ACC112 (cell line): ENCODE results near the gene NXN.
"Not testable (repeated sequence)": the region's sequence is repeated elsewhere in the genome, so short reads cannot be mapped to it uniquely, and the experiment has no call there.

Experiments
- H2AFZ ChIP-seq: fragments of 200-600 bp; sonication (generic); one replicate; pipeline ENCODE4 v1.6.0; 2017; ENCODE audit warnings: antibody characterized with exemption, low read length; ENCODE audit not compliant: unreplicated experiment
- H3K27ac ChIP-seq: fragments of 200-600 bp; sonication (generic); 2 replicates; pipeline ENCODE4 v1.5.1; 2014; ENCODE audit warnings: low read depth, mild to moderate bottlenecking, antibody characterized with exemption, low read length, moderate library complexity
- H3K27me3 ChIP-seq: fragments of 200-600 bp; sonication (generic); 2 replicates; pipeline ENCODE4 v1.6.1; 2014; ENCODE audit warnings: mild to moderate bottlenecking, antibody characterized with exemption, low read length, moderate library complexity, mixed read lengths; ENCODE audit not compliant: insufficient read depth
- H3K36me3 ChIP-seq: fragments of 200-600 bp; sonication (generic); 2 replicates; pipeline ENCODE4 v1.6.1; 2016; ENCODE audit warnings: mild to moderate bottlenecking, antibody characterized with exemption, low read length, moderate library complexity, mixed read lengths; ENCODE audit not compliant: insufficient read depth
- H3K4me1 ChIP-seq: fragments of 200-600 bp; sonication (generic); one replicate; pipeline ENCODE4 v1.6.1; 2016; ENCODE audit warnings: low read length, mixed read lengths; ENCODE audit not compliant: insufficient read depth, unreplicated experiment, control insufficient read depth
- H3K4me3 ChIP-seq: fragments of 200-600 bp; sonication (generic); 2 replicates; pipeline ENCODE4 v1.5.1; 2014; ENCODE audit warnings: mild to moderate bottlenecking, low read depth, low read length
- H3K79me2 ChIP-seq: fragments of 200-600 bp; sonication (generic); one replicate; pipeline ENCODE4 v1.6.0; 2016; ENCODE audit warnings: low read length; ENCODE audit not compliant: control insufficient read depth, unreplicated experiment, insufficient read depth

NXN gene

DNA sequence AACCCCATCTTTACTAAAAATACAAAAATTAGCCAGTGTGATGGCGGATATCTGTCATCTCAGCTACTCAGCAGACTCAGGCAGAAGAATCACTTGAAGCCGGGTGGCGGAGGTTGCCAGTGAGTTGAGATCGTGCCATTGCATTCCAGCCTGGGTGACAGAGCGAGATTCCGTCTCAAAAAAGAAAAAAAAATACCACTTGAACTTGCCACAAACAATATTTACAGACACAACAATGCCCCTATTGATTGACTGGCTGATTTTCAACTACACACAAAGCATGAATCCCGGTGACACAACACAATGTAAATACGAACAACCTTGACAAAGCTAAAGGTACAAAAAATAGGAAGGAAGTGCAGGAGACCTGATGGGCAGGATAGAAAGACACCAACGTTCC, 49.3 kb downstream of the NXN start:
- Histone ChIP-seq H3K36me3 (no peaks in the 10 kb centered on the region), H3K27me3 (no peaks in the 10 kb centered on the region), H2AFZ (no peak overlapping the region), H3K27ac (no peak overlapping the region), H3K79me2 (no peaks in the 10 kb centered on the region), H3K4me1 (peaks cover 31% of the 10 kb centered on the region), H3K4me3 (no peak overlapping the region)

GRCh38 chr17:929586-929985, 50.0 kb downstream of the NXN start:
- Histone ChIP-seq H2AFZ (no peak overlapping the region), H3K4me3 (no peak overlapping the region), H3K36me3 (no peaks in the 10 kb centered on the region), H3K27ac (no peak overlapping the region), H3K79me2 (no peaks in the 10 kb centered on the region), H3K27me3 (no peaks in the 10 kb centered on the region), H3K4me1 (peaks cover 31% of the 10 kb centered on the region)

- H3K27me3 ChIP-seq, result no peaks in the 10 kb centered on the region
- H3K4me1 ChIP-seq, result peaks cover 21% of the 10 kb centered on the region
- H2AFZ ChIP-seq, result peak overlapping the region; percentile 22
- peak overlapping the region; percentile 60 for H3K4me3 ChIP-seq
- H3K36me3 ChIP-seq, result no peaks in the 10 kb centered on the region
- H3K79me2 ChIP-seq, result no peaks in the 10 kb centered on the region
- H3K27ac ChIP-seq, result peak overlapping the region; percentile 83
Observed at GRCh38 chr17:927611-928461, 51.7 kb downstream of the NXN start.

- H3K79me2 ChIP-seq, result no peaks in the 10 kb centered on the region
Observed at GRCh38 chr17:925817-926216, 53.8 kb downstream of the NXN start.

DNA sequence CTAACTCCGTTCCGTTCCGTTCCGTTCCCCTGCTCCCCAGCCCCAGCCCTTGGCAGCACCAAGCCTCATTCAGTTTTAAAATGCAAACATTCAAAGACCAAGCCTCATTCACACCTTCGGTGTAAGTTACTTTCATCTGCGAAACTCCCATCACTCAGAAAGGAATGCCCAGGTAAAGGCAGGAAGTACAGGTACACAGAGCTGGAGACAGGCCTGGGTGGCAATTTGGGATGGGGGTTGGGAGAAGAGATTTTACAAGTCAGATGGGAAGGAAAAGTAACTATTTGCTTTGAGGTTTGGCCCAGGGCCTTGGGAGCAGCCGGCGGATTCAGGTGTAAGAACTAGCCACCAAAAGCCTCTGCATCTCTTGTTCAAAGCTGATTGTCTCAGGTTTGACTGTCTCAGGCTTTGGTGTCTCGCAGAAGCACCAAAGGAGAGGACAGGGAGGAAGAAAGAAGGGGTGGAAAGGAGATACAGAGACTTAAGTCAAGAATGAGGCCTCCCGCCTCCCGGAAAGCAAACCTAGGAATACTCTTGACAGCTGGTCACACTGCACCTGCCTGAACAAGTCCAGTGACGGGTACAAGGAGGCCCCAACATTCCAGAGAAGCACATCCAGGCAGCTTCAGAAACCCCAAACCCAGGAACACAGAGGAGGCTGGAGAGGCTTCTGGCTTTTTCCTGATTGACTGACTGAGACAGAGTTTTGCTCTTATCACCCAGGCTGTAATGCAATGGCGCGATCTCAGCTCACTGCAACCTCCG, 54.7 kb downstream of the NXN start:
- H3K79me2 ChIP-seq, result no peaks in the 10 kb centered on the region
- H3K27ac ChIP-seq, result no peak overlapping the region
- peaks cover 15% of the 10 kb centered on the region for H3K4me1 ChIP-seq
- H2AFZ ChIP-seq, result no peak overlapping the region
- H3K4me3 ChIP-seq, result no peak overlapping the region
- no peaks in the 10 kb centered on the region for H3K36me3 ChIP-seq
- no peaks in the 10 kb centered on the region for H3K27me3 ChIP-seq

More at GRCh38 chr17:925817-926216, 53.8 kb downstream of the NXN start:
- H2AFZ ChIP-seq, result no peak overlapping the region
- H3K27ac ChIP-seq, result no peak overlapping the region
- no peak overlapping the region for H3K4me3 ChIP-seq
- no peaks in the 10 kb centered on the region for H3K36me3 ChIP-seq
- H3K4me1 ChIP-seq, result peaks cover 15% of the 10 kb centered on the region
- H3K27me3 ChIP-seq, result no peaks in the 10 kb centered on the region

DNA sequence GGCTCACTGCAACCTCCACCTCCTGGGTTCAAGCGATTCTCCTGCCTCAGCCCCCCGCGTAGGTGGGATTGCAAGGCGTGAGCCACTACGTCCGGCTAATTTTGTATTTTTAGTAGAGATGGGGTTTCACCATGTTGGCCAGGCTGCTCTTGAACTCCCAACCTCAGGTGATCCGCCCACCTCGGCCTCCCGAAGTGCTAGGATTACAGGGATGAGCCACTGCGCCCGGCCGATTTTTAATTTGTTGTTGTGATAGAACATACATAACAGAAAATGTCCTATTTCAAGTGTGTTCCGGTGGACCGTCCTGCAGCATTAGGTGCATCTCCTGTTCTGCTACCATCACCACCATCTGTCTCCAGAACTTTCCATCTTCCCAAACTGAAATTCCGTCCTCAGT, 55.3 kb downstream of the NXN start:
- H3K36me3 ChIP-seq, H3K27ac ChIP-seq, H3K79me2 ChIP-seq, H3K4me3 ChIP-seq, H3K27me3 ChIP-seq, H2AFZ ChIP-seq: not testable (repeated sequence)
- peaks cover 15% of the 10 kb centered on the region for H3K4me1 ChIP-seq

DNA sequence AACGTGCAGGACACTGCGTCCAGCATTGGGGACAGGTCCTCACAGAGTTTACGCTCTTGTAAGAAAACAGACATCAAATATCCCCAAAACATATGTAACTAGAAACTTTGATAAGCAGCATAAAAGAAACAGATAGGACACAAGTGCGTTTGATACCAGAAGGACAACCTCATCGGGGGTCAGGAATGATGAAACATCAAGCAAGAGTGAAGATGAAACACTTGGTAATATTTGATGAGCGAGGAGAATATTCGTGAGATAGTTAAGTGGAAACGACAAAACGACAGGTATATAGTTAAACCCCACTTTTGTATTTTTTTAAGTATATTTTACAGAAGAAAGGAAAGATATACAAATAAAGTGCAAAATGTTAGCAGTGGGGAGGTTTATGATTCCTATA, 55.9 kb downstream of the NXN start:
- no peaks in the 10 kb centered on the region for H3K36me3 ChIP-seq
- H3K27ac ChIP-seq, result no peak overlapping the region
- no peak overlapping the region for H3K4me3 ChIP-seq
- no peaks in the 10 kb centered on the region for H3K79me2 ChIP-seq
- peaks cover 12% of the 10 kb centered on the region for H3K4me1 ChIP-seq
- no peak overlapping the region for H2AFZ ChIP-seq
- H3K27me3 ChIP-seq, result no peaks in the 10 kb centered on the region

DNA sequence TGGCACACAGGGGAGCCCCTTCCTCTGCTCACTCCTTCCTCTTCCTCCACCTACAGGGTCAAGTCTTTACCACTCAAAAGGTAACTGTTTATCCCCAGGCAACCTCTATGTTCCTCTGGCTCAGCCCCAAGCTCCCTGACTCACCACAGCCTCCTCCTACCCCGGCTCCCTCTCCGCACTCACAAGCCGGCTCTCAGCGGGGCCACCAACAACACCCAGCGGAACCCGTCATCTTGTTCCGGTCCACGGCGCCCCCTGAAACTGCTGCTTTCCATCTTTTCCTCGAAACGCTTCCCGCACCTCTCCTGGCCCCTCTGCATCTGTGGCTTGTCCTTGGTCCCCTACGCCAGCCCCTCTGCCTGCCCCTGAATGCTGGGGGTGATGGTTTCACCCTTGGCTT, 58.4 kb downstream of the NXN start:
- Histone ChIP-seq H3K27ac (no peak overlapping the region), H3K79me2 (peaks cover 12% of the 10 kb centered on the region), H3K36me3 (peaks cover 3% of the 10 kb centered on the region; the same call in 1 of the 2 replicates), H3K4me1 (no peaks in the 10 kb centered on the region), H3K4me3 (no peak overlapping the region), H2AFZ (no peak overlapping the region), H3K27me3 (no peaks in the 10 kb centered on the region)

- no peaks in the 10 kb centered on the region for H3K27me3 ChIP-seq
- no peak overlapping the region for H3K27ac ChIP-seq
- peaks cover 12% of the 10 kb centered on the region for H3K79me2 ChIP-seq
- H3K4me1 ChIP-seq, result peaks cover 7% of the 10 kb centered on the region
- H3K36me3 ChIP-seq, result peaks cover 3% of the 10 kb centered on the region; the same call in 1 of the 2 replicates
- no peak overlapping the region for H3K4me3 ChIP-seq
- no peak overlapping the region for H2AFZ ChIP-seq
Observed at GRCh38 chr17:920190-920589, 59.4 kb downstream of the NXN start.

DNA sequence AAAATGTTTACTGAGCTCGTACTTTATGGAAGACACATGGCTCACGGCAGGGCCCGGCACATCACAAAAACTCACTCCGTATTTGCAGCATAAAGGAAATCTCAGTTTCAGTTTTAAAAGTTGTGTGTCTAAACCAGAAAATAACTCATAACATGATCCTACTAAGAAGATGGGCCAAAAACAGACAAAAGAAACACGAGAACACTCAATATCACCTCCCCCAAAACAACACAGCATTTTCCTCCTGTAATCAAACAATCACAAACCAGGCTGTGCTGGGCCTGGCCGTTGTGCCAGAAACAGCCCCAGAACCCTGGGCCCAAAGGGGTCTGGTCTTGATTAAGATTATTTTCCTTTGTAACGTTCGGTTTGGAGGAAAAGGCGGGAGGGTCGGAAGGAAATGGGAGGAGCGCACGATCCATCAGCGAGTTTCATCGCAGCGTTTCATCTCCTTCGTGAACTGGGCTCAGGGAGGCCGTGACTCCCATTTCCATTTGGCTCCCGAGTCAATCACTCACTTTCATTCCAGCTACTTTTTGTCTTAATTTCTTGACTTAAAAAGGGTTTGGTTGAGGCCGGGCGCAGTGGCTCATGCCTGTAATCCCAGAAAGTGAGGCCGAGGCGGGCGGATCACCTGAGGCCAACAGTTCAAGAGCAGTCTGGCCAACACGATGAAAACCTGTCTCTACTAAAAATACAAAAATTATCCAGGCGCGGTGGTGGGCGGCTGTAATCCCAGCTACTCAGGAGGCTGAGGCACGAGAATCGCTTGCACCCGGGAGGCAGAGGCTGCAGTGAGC, 61.4 kb downstream of the NXN start:
- Histone ChIP-seq H3K4me3 (0 out of 2 replicates have a peak overlapping the region, but pooled peaks have one; percentile 1), H3K27me3 (no peaks in the 10 kb centered on the region), H3K4me1 (peaks cover 7% of the 10 kb centered on the region), H3K36me3 (peaks cover 3% of the 10 kb centered on the region; the same call in 1 of the 2 replicates), H3K79me2 (peaks cover 17% of the 10 kb centered on the region), H3K27ac (no peak overlapping the region), H2AFZ (no peak overlapping the region)
